SK-N-SH treated with all-trans-retinoic acid at 6 μM for 48 hours (cell line): ENCODE measurements around the gene TRAT1.

ENCODE experiments used
- ARNTL ChIP-seq: fragments of 450-650 bp; formaldehyde crosslinking; IDR thresholded peaks from 2 replicates; pipeline ENCODE4 v1.5.0; 2020; ENCODE audit warnings: low read depth, mild to moderate bottlenecking, moderate library complexity, borderline replicate concordance
- OSR1 ChIP-seq: fragments of 250-450 bp; sonication (Bioruptor Pico); IDR thresholded peaks from 2 replicates; pipeline ENCODE4 v1.8.0; 2022; ENCODE audit warnings: moderate library complexity, mild to moderate bottlenecking, inconsistent platforms
- PATZ1 ChIP-seq: fragments of 250-450 bp; sonication (Bioruptor Pico); IDR thresholded peaks from 2 replicates; pipeline ENCODE4 v1.8.0; 2020; ENCODE audit warnings: mild to moderate bottlenecking, moderate library complexity, borderline replicate concordance
- POU6F1 ChIP-seq: fragments of 250-450 bp; sonication (Bioruptor Pico); IDR thresholded peaks from 2 replicates; pipeline ENCODE4 v1.8.0; 2021; ENCODE audit warnings: low read depth, mild to moderate bottlenecking, moderate library complexity, borderline replicate concordance
- TSHZ2 ChIP-seq: fragments of 250-450 bp; sonication (Bioruptor Pico); IDR thresholded peaks from 2 replicates; pipeline ENCODE4 v1.5.0; 2020; ENCODE audit warnings: mild to moderate bottlenecking, moderate library complexity
- ZFP30 ChIP-seq: fragments of 450-650 bp; formaldehyde crosslinking; IDR thresholded peaks from 2 replicates; pipeline ENCODE4 v1.5.0; 2022; ENCODE audit warnings: mild to moderate bottlenecking, moderate library complexity

DNA sequence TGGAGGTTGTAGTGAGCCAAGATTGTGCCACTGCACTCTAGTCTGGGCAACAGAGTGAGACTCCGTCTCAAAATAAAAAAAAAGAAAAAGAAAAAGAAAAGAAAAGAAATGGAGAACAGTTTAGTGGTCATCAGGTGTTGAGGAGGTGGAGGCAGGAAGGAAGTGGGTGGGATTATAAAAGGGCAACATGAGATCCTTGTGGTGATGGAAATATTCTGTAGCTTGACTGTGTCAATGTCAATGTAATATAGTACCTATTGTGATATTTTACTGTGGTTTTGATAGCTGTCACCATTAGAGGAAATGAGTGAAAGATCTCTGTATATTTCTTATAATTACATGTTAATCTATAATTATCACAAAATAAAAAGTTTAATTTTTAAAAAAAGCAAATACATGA is 60.8 kb downstream of the TRAT1 start:
- no peak for TF ChIP-seq ZFP30 (CRISPR knock-in tag)
- TF ChIP-seq OSR1 (CRISPR knock-in tag), result no peak
- no peak for TF ChIP-seq ARNTL
- TF ChIP-seq TSHZ2 (CRISPR knock-in tag), result no peak
- TF ChIP-seq PATZ1 (CRISPR knock-in tag), result no peak
- TF ChIP-seq POU6F1, result no peak
